Measurements from ENCODE around the gene LSM14B.
"Not testable (repeated sequence)": the region's sequence is repeated elsewhere in the genome, so short reads cannot be mapped to it uniquely, and the experiment has no call there.

Gene LSM14B

GRCh38 chr20:62147125-62147524, 24.9 kb downstream of the LSM14B start:
- no peak for DNase-seq (ENCODE audit: low spot score)

GRCh38 chr20:62147528-62147927, 25.3 kb downstream of the LSM14B start:
- no peak for DNase-seq (ENCODE audit: low spot score)

- DNase-seq (ENCODE audit: low spot score) = not testable (repeated sequence)
These were observed 26.1 kb downstream of the LSM14B start for GRCh38 chr20:62148383-62148782.

GRCh38 chr20:62148908-62149314, 26.6 kb downstream of the LSM14B start:
- no peak for DNase-seq (ENCODE audit: low spot score)

GRCh38 chr20:62149532-62150309, 27.4 kb downstream of the LSM14B start:
- no peak for DNase-seq (ENCODE audit: low spot score)

- DNase-seq (ENCODE audit: low spot score) = no peak
These were observed 28.0 kb downstream of the LSM14B start for GRCh38 chr20:62150310-62150575.

GRCh38 chr20:62151225-62151624, 28.9 kb downstream of the LSM14B start:
- no peak for DNase-seq (ENCODE audit: low spot score)

GRCh38 chr20:62151835-62152364, 29.6 kb downstream of the LSM14B start:
- DNase-seq (ENCODE audit: low spot score) = no peak

GRCh38 chr20:62155428-62156253, 33.4 kb downstream of the LSM14B start:
- no peak for DNase-seq (ENCODE audit: low spot score)

- DNase-seq (ENCODE audit: low spot score) = no peak
These were observed 33.9 kb downstream of the LSM14B start for GRCh38 chr20:62156254-62156556.

GRCh38 chr20:62156592-62157386, 34.5 kb downstream of the LSM14B start:
- peak; percentile 30 for DNase-seq (ENCODE audit: low spot score)

GRCh38 chr20:62157387-62158087, 35.3 kb downstream of the LSM14B start:
- no peak for DNase-seq (ENCODE audit: low spot score)

GRCh38 chr20:62158088-62158400, 35.8 kb downstream of the LSM14B start:
- no peak for DNase-seq (ENCODE audit: low spot score)

GRCh38 chr20:62158541-62158940, 36.3 kb downstream of the LSM14B start:
- no peak for DNase-seq (ENCODE audit: low spot score)

GRCh38 chr20:62159052-62159451, 36.8 kb downstream of the LSM14B start:
- no peak for DNase-seq (ENCODE audit: low spot score)

- DNase-seq (ENCODE audit: low spot score) = peak; percentile 65
These were observed 37.6 kb downstream of the LSM14B start for GRCh38 chr20:62159839-62160238.

- no peak for DNase-seq (ENCODE audit: low spot score)
These were observed 38.0 kb downstream of the LSM14B start for GRCh38 chr20:62160253-62160652.

- DNase-seq (ENCODE audit: low spot score) = no peak
These were observed 38.6 kb downstream of the LSM14B start for GRCh38 chr20:62160876-62161275.

GRCh38 chr20:62161347-62161746, 39.1 kb downstream of the LSM14B start:
- peak; percentile 48 for DNase-seq (ENCODE audit: low spot score)

GRCh38 chr20:62162765-62163484, 40.6 kb downstream of the LSM14B start:
- DNase-seq (ENCODE audit: low spot score) = no peak

- no peak for DNase-seq (ENCODE audit: low spot score)
These were observed 41.2 kb downstream of the LSM14B start for GRCh38 chr20:62163485-62163865.

All from RKO (cell line).